ENCODE results near the gene EFEMP1.

The EFEMP1 gene

DNA sequence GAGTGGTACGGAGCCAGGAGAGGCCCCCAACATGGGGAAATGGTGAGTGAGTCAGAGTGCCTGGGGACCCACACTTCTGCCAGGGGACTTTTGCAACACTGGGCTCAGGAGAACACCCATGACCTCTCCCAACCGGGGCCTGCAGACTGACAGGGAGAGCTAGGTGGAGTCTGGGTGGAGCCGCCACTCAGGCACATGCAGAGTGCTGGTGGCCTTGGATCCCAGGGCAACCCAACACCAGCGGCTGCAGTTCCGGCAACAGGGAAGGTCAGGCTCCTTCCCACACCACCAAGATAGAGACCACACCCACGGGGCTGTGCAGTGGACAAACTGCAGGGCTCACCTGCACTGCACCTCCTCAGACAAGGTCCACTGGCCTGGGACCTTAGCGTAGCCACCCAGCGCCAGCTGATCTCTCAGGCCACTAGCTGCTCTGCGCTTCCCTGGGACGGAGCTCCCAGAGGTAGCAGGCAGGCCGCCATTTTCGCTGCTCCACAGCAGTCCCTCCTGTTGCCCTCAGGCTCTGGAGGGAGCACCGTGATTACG is 99.0 kb downstream of the EFEMP1 start:
- in situ Hi-C loops (cut with HindIII; ENCODE audit: low sequenced_read_pairs) = no loop called here
- H3K4me3 ChIP-seq (ENCODE audit: low read depth, low read length) = no peak overlapping the region
- DNase-seq (ENCODE audit: low read depth, low spot score) = no peak
- TF ChIP-seq, protein P1, sequence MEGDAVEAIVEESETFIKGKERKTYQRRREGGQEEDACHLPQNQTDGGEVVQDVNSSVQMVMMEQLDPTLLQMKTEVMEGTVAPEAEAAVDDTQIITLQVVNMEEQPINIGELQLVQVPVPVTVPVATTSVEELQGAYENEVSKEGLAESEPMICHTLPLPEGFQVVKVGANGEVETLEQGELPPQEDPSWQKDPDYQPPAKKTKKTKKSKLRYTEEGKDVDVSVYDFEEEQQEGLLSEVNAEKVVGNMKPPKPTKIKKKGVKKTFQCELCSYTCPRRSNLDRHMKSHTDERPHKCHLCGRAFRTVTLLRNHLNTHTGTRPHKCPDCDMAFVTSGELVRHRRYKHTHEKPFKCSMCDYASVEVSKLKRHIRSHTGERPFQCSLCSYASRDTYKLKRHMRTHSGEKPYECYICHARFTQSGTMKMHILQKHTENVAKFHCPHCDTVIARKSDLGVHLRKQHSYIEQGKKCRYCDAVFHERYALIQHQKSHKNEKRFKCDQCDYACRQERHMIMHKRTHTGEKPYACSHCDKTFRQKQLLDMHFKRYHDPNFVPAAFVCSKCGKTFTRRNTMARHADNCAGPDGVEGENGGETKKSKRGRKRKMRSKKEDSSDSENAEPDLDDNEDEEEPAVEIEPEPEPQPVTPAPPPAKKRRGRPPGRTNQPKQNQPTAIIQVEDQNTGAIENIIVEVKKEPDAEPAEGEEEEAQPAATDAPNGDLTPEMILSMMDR (IDR thresholded peaks at IDR 0.05; ENCODE audit: low read depth, low read length) = no peak

Data from astrocyte of the spinal cord (primary cell).